H9 (cell line): ENCODE measurements around the gene THSD4. TPM values are rescaled to one million over a fixed set of nuclear protein-coding genes. Genes with fewer than 3 reads are reported as not detected.

ENCODE experiments used
- DNase-seq: peaks from one replicate; pipeline ENCODE4 v3.0.0-alpha.2; 2017
- H2AFZ ChIP-seq: one replicate; pipeline ENCODE4 v1.6.1; 2013; ENCODE audit warnings: mild to moderate bottlenecking, low read length, control low read depth, moderate library complexity
- H2AK5ac ChIP-seq: 2 replicates; pipeline ENCODE4 v1.6.1; 2013; ENCODE audit warnings: low read length, control low read depth, mixed read lengths; ENCODE audit not compliant: insufficient read length
- H2BK120ac ChIP-seq: one replicate; pipeline ENCODE4 v1.6.1; 2013; ENCODE audit warnings: low read depth, mild to moderate bottlenecking, low read length, control low read depth, inconsistent platforms; ENCODE audit not compliant: poor library complexity, severe bottlenecking
- H2BK12ac ChIP-seq: 2 replicates; pipeline ENCODE4 v1.6.1; 2013; ENCODE audit warnings: low read length, control low read depth, mixed read lengths, low read depth; ENCODE audit not compliant: insufficient read length
- H2BK15ac ChIP-seq: 2 replicates; pipeline ENCODE4 v1.6.1; 2013; ENCODE audit warnings: low read depth, low read length, control low read depth
- H2BK20ac ChIP-seq: one replicate; pipeline ENCODE4 v1.6.1; 2013; ENCODE audit warnings: low read depth, mild to moderate bottlenecking, low read length, control low read depth, inconsistent platforms; ENCODE audit not compliant: poor library complexity, severe bottlenecking
- H2BK5ac ChIP-seq: 2 replicates; pipeline ENCODE4 v1.6.1; 2013; ENCODE audit warnings: low read length, control low read depth, mixed read lengths; ENCODE audit not compliant: insufficient read length
- H3K14ac ChIP-seq: 2 replicates; pipeline ENCODE4 v1.6.1; 2013; ENCODE audit warnings: low read length, control low read depth; ENCODE audit not compliant: insufficient read depth
- H3K18ac ChIP-seq: 2 replicates; pipeline ENCODE4 v1.6.1; 2013; ENCODE audit warnings: low read depth, mild to moderate bottlenecking, mixed read lengths, low read length, control low read depth; ENCODE audit not compliant: insufficient read length
- H3K23ac ChIP-seq: 2 replicates; pipeline ENCODE4 v1.6.1; 2013; ENCODE audit warnings: low read length, control low read depth, mixed read lengths, low read depth; ENCODE audit not compliant: insufficient read length
- H3K23me2 ChIP-seq: 2 replicates; pipeline ENCODE4 v1.6.1; 2013; ENCODE audit warnings: low read depth, mild to moderate bottlenecking, mixed read lengths, low read length, control low read depth; ENCODE audit not compliant: insufficient read length, poor library complexity, severe bottlenecking
- H3K27ac ChIP-seq: 2 replicates; pipeline ENCODE4 v1.5.1; 2013; ENCODE audit warnings: low read length, control low read depth, mixed read lengths, low read depth; ENCODE audit not compliant: insufficient read length
- H3K27me3 ChIP-seq: 2 replicates; pipeline ENCODE4 v1.6.1; 2013; ENCODE audit warnings: low read length, control low read depth, inconsistent platforms; ENCODE audit not compliant: insufficient read depth
- H3K4ac ChIP-seq: 2 replicates; pipeline ENCODE4 v1.6.1; 2013; ENCODE audit warnings: low read depth, mild to moderate bottlenecking, control low read depth, inconsistent platforms, low read length, moderate library complexity
- H3K4me1 ChIP-seq: 2 replicates; pipeline ENCODE4 v1.6.1; 2013; ENCODE audit warnings: low read length, control low read depth, inconsistent platforms; ENCODE audit not compliant: insufficient read depth
- H3K4me2 ChIP-seq: 2 replicates; pipeline ENCODE4 v1.6.1; 2013; ENCODE audit warnings: low read length, control low read depth, mixed read lengths; ENCODE audit not compliant: insufficient read length, insufficient read depth
- H3K56ac ChIP-seq: 2 replicates; pipeline ENCODE4 v1.6.1; 2013; ENCODE audit warnings: low read depth, mild to moderate bottlenecking, mixed read lengths, low read length, control low read depth; ENCODE audit not compliant: insufficient read length
- H3K79me1 ChIP-seq: 2 replicates; pipeline ENCODE4 v1.6.1; 2013; ENCODE audit warnings: low read depth, mild to moderate bottlenecking, moderate library complexity, low read length, control low read depth, inconsistent platforms; ENCODE audit not compliant: insufficient read depth, poor library complexity, severe bottlenecking
- H3K79me2 ChIP-seq: 2 replicates; pipeline ENCODE4 v1.6.1; 2013; ENCODE audit warnings: low read length, control low read depth, inconsistent platforms; ENCODE audit not compliant: insufficient read depth
- H3K9ac ChIP-seq: 2 replicates; pipeline ENCODE4 v1.6.1; 2013; ENCODE audit warnings: low read length, control low read depth, mixed read lengths; ENCODE audit not compliant: insufficient read length; ENCODE audit errors: extremely low read depth
- H3K9me3 ChIP-seq: one replicate; pipeline ENCODE4 v1.6.1; 2013; ENCODE audit warnings: low read depth, low read length, inconsistent platforms; ENCODE audit not compliant: control insufficient read depth
- H3T11ph ChIP-seq: one replicate; pipeline ENCODE4 v1.6.1; 2013; ENCODE audit warnings: mild to moderate bottlenecking, low read length, control low read depth, inconsistent platforms
- H4K20me1 ChIP-seq: one replicate; pipeline ENCODE4 v1.6.1; 2013; ENCODE audit not compliant: control insufficient read depth, insufficient read length, insufficient read depth
- H4K5ac ChIP-seq: 2 replicates; pipeline ENCODE4 v1.6.1; 2013; ENCODE audit warnings: low read depth, mild to moderate bottlenecking, mixed read lengths, low read length, control low read depth; ENCODE audit not compliant: insufficient read length
- H4K8ac ChIP-seq: replicated peaks from 2 replicates; pipeline ENCODE4 v1.6.1; 2013; ENCODE audit warnings: low read length, control low read depth, mixed read lengths, low read depth; ENCODE audit not compliant: insufficient read length
- H4K91ac ChIP-seq: 2 replicates; pipeline ENCODE4 v1.6.1; 2013; ENCODE audit warnings: low read depth, mild to moderate bottlenecking, moderate library complexity, mixed read lengths, low read length, control low read depth; ENCODE audit not compliant: insufficient read length
- H3K27ac Mint-ChIP-seq, 3 experiments: 2 replicates in 2 of 3; 3 replicates in 1 of 3; pipeline ENCODE4 v1.8.0; 2020 to 2021; ENCODE audit warnings: mixed read lengths in 3 of 3, mild to moderate bottlenecking in 1 of 3, moderate library complexity in 1 of 3
- H3K27me3 Mint-ChIP-seq: 2 replicates; pipeline ENCODE4 v1.8.0; 2021; ENCODE audit warnings: low read depth, mild to moderate bottlenecking, moderate library complexity, mixed read lengths
- H3K36me3 Mint-ChIP-seq, 3 experiments: 2 replicates in 2 of 3; 3 replicates in 1 of 3; pipeline ENCODE4 v1.8.0; 2020 to 2021; ENCODE audit warnings: low read depth in 3 of 3, mixed read lengths in 3 of 3; ENCODE audit not compliant: insufficient read depth in 1 of 3
- H3K4me1 Mint-ChIP-seq, 2 experiments: 2 replicates each; pipeline ENCODE4 v1.8.0; 2020; ENCODE audit warnings: mixed read lengths in 2 of 2
- H3K4me3 Mint-ChIP-seq, 2 experiments: 2 replicates in 1 of 2; 3 replicates in 1 of 2; pipeline ENCODE4 v1.8.0; 2020 to 2021; ENCODE audit warnings: mild to moderate bottlenecking in 2 of 2, mixed read lengths in 2 of 2, moderate library complexity in 1 of 2
- H3K9me3 Mint-ChIP-seq, 2 experiments: 2 replicates in 1 of 2; 3 replicates in 1 of 2; pipeline ENCODE4 v1.8.0; 2020; ENCODE audit warnings: mild to moderate bottlenecking in 2 of 2, mixed read lengths in 2 of 2, moderate library complexity in 1 of 2
- CTCF ChIP-seq: fragments of 200-600 bp; sonication (generic); conservative IDR thresholded peaks from 3 replicates; pipeline ENCODE4 v1.8.0; 2021; ENCODE audit warnings: antibody characterized with exemption, mild to moderate bottlenecking
- WGBS: extraction: QIAGEN DNeasy Blood & Tissue Kit; methylation state at CpG from one replicate; pipeline ENCODE4 v1.1.7; 2013; ENCODE audit warnings: missing lambda C conversion rate, low lambda C conversion rate, mixed read lengths; ENCODE audit not compliant: insufficient read length; ENCODE audit errors: extremely low coverage; 5-methylcytosine and 5-hydroxymethylcytosine counted together
- total RNA-seq: library from RNA; stranded (reverse); gene quantifications from 2 replicates; pipeline ENCODE4 v1.2.1, GENCODE V29; 2021

The THSD4 gene
- total RNA-seq, 1 experiment from 2014 or later, result 5.5 TPM

- Mint-ChIP-seq H3K9me3 (peaks cover 3% of the 10 kb centered on the region in 2 experiments; a peak in 2 of 5 replicates), H3K4me1 (peaks cover 0 to 4% of the 10 kb centered on the region in 2 experiments; a peak in 3 of 4 replicates), H3K4me3 (no peak overlapping the region), H3K36me3 (peaks cover 0 to 9% (median 4%) of the 10 kb centered on the region in 3 experiments; a peak in 4 of 7 replicates), H3K27me3 (no peaks in the 10 kb centered on the region), H3K27ac (no peak overlapping the region)
- H3T11ph ChIP-seq, result no peak overlapping the region
- no peak overlapping the region for H3K18ac ChIP-seq
- H3K4me1 ChIP-seq, result peaks cover 9% of the 10 kb centered on the region; the same call in 1 of the 2 replicates
- H2BK12ac ChIP-seq, result no peak overlapping the region
- no peak overlapping the region for H3K9ac ChIP-seq
- H4K91ac ChIP-seq, result no peak overlapping the region
- H4K20me1 ChIP-seq, result no peaks in the 10 kb centered on the region
- H3K79me1 ChIP-seq, result no peaks in the 10 kb centered on the region
- H3K79me2 ChIP-seq, result no peaks in the 10 kb centered on the region
- H3K27me3 ChIP-seq, result no peaks in the 10 kb centered on the region
- no peak overlapping the region for H2BK15ac ChIP-seq
- no peaks in the 10 kb centered on the region for H3K9me3 ChIP-seq
- no peak overlapping the region for H3K4me2 ChIP-seq
- TF ChIP-seq CTCF, result no peak
- no peak overlapping the region for H2BK20ac ChIP-seq
- H3K56ac ChIP-seq, result no peak overlapping the region
- no peak overlapping the region for H3K27ac ChIP-seq
- H4K5ac ChIP-seq, result no peak overlapping the region
- no CpG with 5 or more reads among the region's 9 CpGs for WGBS
- no peak overlapping the region for H2AFZ ChIP-seq
- no peak overlapping the region for H2BK120ac ChIP-seq
- H2BK5ac ChIP-seq, result no peak overlapping the region
- no peak overlapping the region for H2AK5ac ChIP-seq
- no peak overlapping the region for H3K14ac ChIP-seq
- no peak overlapping the region for H3K4ac ChIP-seq
- H4K8ac ChIP-seq, result no peak overlapping the region
- H3K23ac ChIP-seq, result no peak overlapping the region
- DNase-seq, result no peak
- H3K23me2 ChIP-seq, result no peaks in the 10 kb centered on the region
Observed at GRCh38 chr15:71183063-71183462, 67.8 kb downstream of the THSD4 start.
